Caco-2 (cell line): ENCODE data around the gene TXNL1. TPM values are rescaled to one million over a fixed set of nuclear protein-coding genes. Genes with fewer than 3 reads are reported as not detected.

Source experiments
- BruUV-seq: library from RNA; stranded (reverse); fragments of 400-500 nt; replicated peaks from 2 replicates; lab custom pipeline; 2021; lab: Mats Ljungman, UMichigan
- CTCF ChIA-PET: fragments of 300-600 bp; sonication (Branson Sonifier 250); formaldehyde crosslinking; loops from one replicate; lab custom pipeline; 2022; ENCODE audit warnings: antibody characterized with exemption; lab: Charles Lee
- POLR2A ChIA-PET: fragments of 300-600 bp; sonication (Branson Sonifier 250); formaldehyde crosslinking; loops from one replicate; lab custom pipeline; 2022; ENCODE audit warnings: antibody characterized with exemption; lab: Charles Lee
- DNase-seq, 2 experiments: peaks; one replicate each; pipeline versions ENCODE4 v3.0.0 to v3.0.0-alpha.2; 2020 to 2022
- H3K27me3 ChIP-seq: replicated peaks from 2 replicates; pipeline ENCODE4 v1.6.0; 2011; ENCODE audit warnings: low read length; ENCODE audit not compliant: control insufficient read depth, insufficient read depth
- H3K36me3 ChIP-seq: 2 replicates; pipeline ENCODE4 v1.5.1; 2011; ENCODE audit warnings: low read length; ENCODE audit not compliant: control insufficient read depth, insufficient read depth
- H3K4me1 ChIP-seq: fragments of 250-450 bp; sonication (Bioruptor Pico); 2 replicates; pipeline ENCODE4 v1.5.1; 2020; ENCODE audit warnings: mild to moderate bottlenecking
- H3K4me3 ChIP-seq: 2 replicates; pipeline ENCODE4 v1.5.1; 2011; ENCODE audit warnings: low read depth, mild to moderate bottlenecking, control low read depth, low read length
- H3K9me3 ChIP-seq: fragments of 250-450 bp; sonication (Bioruptor Pico); 2 replicates; pipeline ENCODE4 v1.5.1; 2020; ENCODE audit warnings: mild to moderate bottlenecking, moderate library complexity
- H3K27ac Mint-ChIP-seq: one replicate; pipeline ENCODE4 v1.8.0; 2022; ENCODE audit warnings: mixed read lengths; ENCODE audit not compliant: unreplicated experiment
- H3K27me3 Mint-ChIP-seq: one replicate; pipeline ENCODE4 v1.8.0; 2022; ENCODE audit warnings: mixed read lengths; ENCODE audit not compliant: insufficient read depth, unreplicated experiment
- H3K36me3 Mint-ChIP-seq: one replicate; pipeline ENCODE4 v1.8.0; 2022; ENCODE audit warnings: mild to moderate bottlenecking, mixed read lengths; ENCODE audit not compliant: insufficient read depth, unreplicated experiment
- H3K4me1 Mint-ChIP-seq: one replicate; pipeline ENCODE4 v1.8.0; 2022; ENCODE audit warnings: low read depth, mixed read lengths; ENCODE audit not compliant: unreplicated experiment
- H3K4me3 Mint-ChIP-seq: one replicate; pipeline ENCODE4 v1.8.0; 2022; ENCODE audit warnings: mild to moderate bottlenecking, moderate library complexity, mixed read lengths; ENCODE audit not compliant: unreplicated experiment
- H3K9me3 Mint-ChIP-seq: one replicate; pipeline ENCODE4 v1.8.0; 2022; ENCODE audit warnings: mixed read lengths; ENCODE audit not compliant: unreplicated experiment
- intact Hi-C: fragments of 100-400 bp; cut with micrococcal nuclease; formaldehyde crosslinking; loops from one replicate; pipeline ENCODE4 v1.10.0; 2022; ENCODE audit not compliant: unreplicated experiment
- total RNA-seq: library from RNA; stranded (reverse); gene quantifications from 2 replicates; pipeline ENCODE4 v1.2.3, GENCODE V29; 2022
- TF ChIP-seq, protein P1 (sequence below), 2 experiments: fragments of 200-600 bp in 1 of 2; IDR thresholded peaks; 1 replicate in 1 of 2; 2 replicates in 1 of 2; pipeline versions ENCODE4 v1.5.1 to v1.8.0; 2011 to 2022; ENCODE audit warnings: antibody characterized with exemption in 1 of 2, control low read depth in 1 of 2, inconsistent platforms in 1 of 2, low read depth in 1 of 2, low read length in 1 of 2, mild to moderate bottlenecking in 1 of 2, moderate library complexity in 1 of 2; ENCODE audit not compliant: insufficient read depth in 1 of 2, severe bottlenecking in 1 of 2, unreplicated experiment in 1 of 2

TXNL1 gene
- total RNA-seq, 1 experiment from 2014 or later: 49.0 TPM

DNA sequence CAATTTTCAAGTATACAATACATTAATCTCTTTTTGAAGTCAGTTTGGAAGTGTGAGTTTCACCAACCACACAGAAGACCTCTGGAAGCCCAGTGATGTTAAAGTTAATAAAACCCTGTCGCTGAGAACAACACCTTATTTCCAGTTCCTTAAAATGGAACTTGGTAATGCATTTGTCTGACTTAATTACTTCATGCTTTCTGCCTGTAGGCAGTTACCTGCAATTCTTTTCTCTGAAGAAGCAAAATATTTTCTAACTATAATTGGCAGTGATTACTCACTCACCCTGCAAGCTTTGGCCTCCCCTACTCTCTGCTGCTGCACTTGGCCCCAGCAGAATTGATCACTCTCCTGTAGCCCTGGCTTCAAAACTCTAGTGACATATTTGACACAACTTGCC lies 81.5 kb downstream of the TXNL1 start:
- H3K4me1 ChIP-seq: no peaks in the 10 kb centered on the region
- ChIA-PET CTCF (no interaction called here), POLR2A (no interaction called here)
- peaks cover 6% of the 10 kb centered on the region for H3K27me3 Mint-ChIP-seq
- no peaks in the 10 kb centered on the region for H3K27me3 ChIP-seq
- H3K36me3 ChIP-seq: no peaks in the 10 kb centered on the region
- no peaks in the 10 kb centered on the region for H3K36me3 Mint-ChIP-seq
- H3K4me3 Mint-ChIP-seq: no peak overlapping the region
- no peak overlapping the region for H3K27ac Mint-ChIP-seq
- intact Hi-C loops: no loop called here
- no peak for DNase-seq
- no TSS peak for BruUV-seq
- TF ChIP-seq, protein P1, sequence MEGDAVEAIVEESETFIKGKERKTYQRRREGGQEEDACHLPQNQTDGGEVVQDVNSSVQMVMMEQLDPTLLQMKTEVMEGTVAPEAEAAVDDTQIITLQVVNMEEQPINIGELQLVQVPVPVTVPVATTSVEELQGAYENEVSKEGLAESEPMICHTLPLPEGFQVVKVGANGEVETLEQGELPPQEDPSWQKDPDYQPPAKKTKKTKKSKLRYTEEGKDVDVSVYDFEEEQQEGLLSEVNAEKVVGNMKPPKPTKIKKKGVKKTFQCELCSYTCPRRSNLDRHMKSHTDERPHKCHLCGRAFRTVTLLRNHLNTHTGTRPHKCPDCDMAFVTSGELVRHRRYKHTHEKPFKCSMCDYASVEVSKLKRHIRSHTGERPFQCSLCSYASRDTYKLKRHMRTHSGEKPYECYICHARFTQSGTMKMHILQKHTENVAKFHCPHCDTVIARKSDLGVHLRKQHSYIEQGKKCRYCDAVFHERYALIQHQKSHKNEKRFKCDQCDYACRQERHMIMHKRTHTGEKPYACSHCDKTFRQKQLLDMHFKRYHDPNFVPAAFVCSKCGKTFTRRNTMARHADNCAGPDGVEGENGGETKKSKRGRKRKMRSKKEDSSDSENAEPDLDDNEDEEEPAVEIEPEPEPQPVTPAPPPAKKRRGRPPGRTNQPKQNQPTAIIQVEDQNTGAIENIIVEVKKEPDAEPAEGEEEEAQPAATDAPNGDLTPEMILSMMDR (IDR thresholded peaks at IDR 0.05; ENCODE audit: insufficient read depth in 1 of 2, low read depth in 1 of 2, low read length in 1 of 2, severe bottlenecking in 1 of 2, unreplicated experiment in 1 of 2): no peak
- H3K9me3 Mint-ChIP-seq: no peaks in the 10 kb centered on the region
- no peak overlapping the region for H3K4me3 ChIP-seq
- H3K4me1 Mint-ChIP-seq: no peaks in the 10 kb centered on the region
- H3K9me3 ChIP-seq: no peaks in the 10 kb centered on the region

DNA sequence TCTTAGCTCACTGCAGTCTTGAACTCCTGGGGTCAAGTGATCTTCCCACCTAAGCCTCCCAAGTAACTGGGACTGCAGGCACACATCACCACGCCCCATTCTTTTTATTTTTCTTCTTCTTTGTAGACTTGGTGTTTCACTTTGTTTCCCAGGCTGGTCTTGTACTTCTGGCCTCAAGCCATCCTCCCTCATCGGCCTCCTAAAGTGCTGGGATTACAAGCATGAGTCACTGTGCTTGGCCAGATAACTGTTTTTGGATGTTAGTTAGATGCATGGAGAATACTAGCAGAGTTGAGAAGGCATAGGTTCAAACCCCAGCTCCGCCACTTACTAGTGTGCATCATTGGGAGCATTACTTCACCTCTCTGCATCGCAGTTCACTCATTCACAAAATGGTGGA lies 88.3 kb downstream of the TXNL1 start:
- Histone ChIP-seq H3K4me3 (no peak overlapping the region), H3K27me3 (no peaks in the 10 kb centered on the region), H3K9me3 (no peaks in the 10 kb centered on the region), H3K4me1 (no peaks in the 10 kb centered on the region), H3K36me3 (no peaks in the 10 kb centered on the region)
- Mint-ChIP-seq H3K9me3 (no peaks in the 10 kb centered on the region), H3K27ac (no peak overlapping the region), H3K27me3 (peaks cover 5% of the 10 kb centered on the region), H3K4me1 (no peaks in the 10 kb centered on the region), H3K4me3 (no peak overlapping the region), H3K36me3 (no peaks in the 10 kb centered on the region)
- ChIA-PET POLR2A (no interaction called here), CTCF (no interaction called here)
- no TSS peak for BruUV-seq
- intact Hi-C loops: no loop called here
- TF ChIP-seq, protein P1 (IDR thresholded peaks at IDR 0.05; ENCODE audit: insufficient read depth in 1 of 2, low read depth in 1 of 2, low read length in 1 of 2, severe bottlenecking in 1 of 2, unreplicated experiment in 1 of 2): no peak
- no peak for DNase-seq

Other genes with a start within 250 kb of the TXNL1 start
- 7.8 and 8.1 TPM in 2 replicates for gene WDR7, start 12.8 kb upstream of the TXNL1 start, total RNA-seq